Measurements from ENCODE around the gene AHNAK. TPM values are rescaled to one million over a fixed set of nuclear protein-coding genes. Genes with fewer than 3 reads are reported as not detected.

The AHNAK gene
- total and polyA plus RNA-seq, 2 donors (not counting 3 experiments of a cell fraction or from before 2014, with no cell fraction given) = 35.2 to 436 TPM

GRCh38 chr11:62430425-62430824 lies 116.2 kb downstream of the AHNAK start:
- no peak for TF ChIP-seq CTCF (IDR thresholded peaks at IDR 0.05; ENCODE audit: extremely low read depth in 1 of 2, insufficient read depth in 1 of 2, low read depth in 1 of 2, low read length in 2 of 2)
- no peak for TF ChIP-seq EZH2 (IDR thresholded peaks at IDR 0.05; ENCODE audit: borderline replicate concordance, low read depth, low read length, severe bottlenecking)
- TF ChIP-seq FOS (IDR thresholded peaks at IDR 0.05; ENCODE audit: borderline replicate concordance, insufficient read depth, low read length) = no peak
- no peaks in the 10 kb centered on the region for H3K79me2 ChIP-seq (ENCODE audit: control insufficient read depth, insufficient read depth, low read length)
- H3K9me3 ChIP-seq (replicated peaks; ENCODE audit: control insufficient read depth, insufficient read depth, low read length) = no peaks in the 10 kb centered on the region
- no peaks in the 10 kb centered on the region for H3K4me1 ChIP-seq (ENCODE audit: control insufficient read depth, extremely low read depth, insufficient read depth, low read length)
- no peaks in the 10 kb centered on the region for H3K27me3 ChIP-seq (ENCODE audit: control insufficient read depth in 2 of 2, insufficient read depth in 2 of 2, low read length in 2 of 2)
- H3K36me3 ChIP-seq (ENCODE audit: control insufficient read depth in 2 of 2, extremely low read depth in 1 of 2, insufficient read depth in 2 of 2, low read length in 2 of 2) = no peaks in the 10 kb centered on the region
- no peaks in the 10 kb centered on the region for H4K20me1 ChIP-seq (replicated peaks; ENCODE audit: control insufficient read depth, extremely low read depth, insufficient read depth, low read length)
- H3K4me3 ChIP-seq (replicated peaks in 1 of 3; ENCODE audit: insufficient read depth in 1 of 3, low read depth in 1 of 3, low read length in 3 of 3) = no peak overlapping the region
- CTCF ChIA-PET = interaction anchor here (1.4 kb wide), 1 partner anchor 8 kb away, joined by 3 read pairs; no protein-coding TSS in a partner anchor
- dilution Hi-C loops (cut with MboI; ENCODE audit: extremely low pct_ligation_motif_present, low sequenced_read_pairs) (no loop called here), intact Hi-C loops (cut with micrococcal nuclease) (no loop called here)
- no peak overlapping the region for H3K4me2 ChIP-seq (ENCODE audit: insufficient read depth, low read length)
- no peaks in the 10 kb centered on the region for H3K9me1 ChIP-seq (replicated peaks; ENCODE audit: control insufficient read depth, extremely low read depth, insufficient read depth, low read length)
- BruUV-seq (replicated peaks) = no TSS peak
- no peak overlapping the region for H3K27ac ChIP-seq (ENCODE audit: insufficient read depth, low read depth, low read length)
- no peak for FAIRE-seq
- POLR2A ChIA-PET = no interaction called here
- H2AFZ ChIP-seq (ENCODE audit: low read depth, low read length) = no peak overlapping the region
- H3K9ac ChIP-seq (replicated peaks; ENCODE audit: extremely low read depth, insufficient read depth, low read length) = no peak overlapping the region
- no peak for DNase-seq (ENCODE audit: low read depth, low spot score)

- Histone ChIP-seq H3K4me2 (ENCODE audit: insufficient read depth, low read length) (no peak overlapping the region), H3K4me1 (ENCODE audit: control insufficient read depth, extremely low read depth, insufficient read depth, low read length) (no peaks in the 10 kb centered on the region)
Measured at GRCh38 chr11:62428871-62429560, 117.6 kb downstream of the AHNAK start.

More at GRCh38 chr11:62428871-62429560, 117.6 kb downstream of the AHNAK start:
- no peak for DNase-seq (ENCODE audit: low read depth, low spot score)
- H2AFZ ChIP-seq (ENCODE audit: low read depth, low read length) = no peak overlapping the region
- dilution Hi-C loops (cut with MboI; ENCODE audit: extremely low pct_ligation_motif_present, low sequenced_read_pairs) = no loop called here
- no peak overlapping the region for H3K9ac ChIP-seq (replicated peaks; ENCODE audit: extremely low read depth, insufficient read depth, low read length)
- H3K27me3 ChIP-seq (ENCODE audit: control insufficient read depth in 2 of 2, insufficient read depth in 2 of 2, low read length in 2 of 2) = no peaks in the 10 kb centered on the region
- intact Hi-C loops (cut with micrococcal nuclease) = no loop called here
- ChIA-PET POLR2A (no interaction called here), CTCF (interaction anchor here (0.5 to 3.4 kb wide), 8 partner anchors 24 to 162 kb away, joined by 3 to 24 read pairs (median 3); partner anchors contain the start of gene TUT1)
- H3K79me2 ChIP-seq (ENCODE audit: control insufficient read depth, insufficient read depth, low read length) = no peaks in the 10 kb centered on the region
- no peak overlapping the region for H3K4me3 ChIP-seq (replicated peaks in 1 of 3; ENCODE audit: insufficient read depth in 1 of 3, low read depth in 1 of 3, low read length in 3 of 3)
- no peaks in the 10 kb centered on the region for H3K9me1 ChIP-seq (replicated peaks; ENCODE audit: control insufficient read depth, extremely low read depth, insufficient read depth, low read length)
- no peaks in the 10 kb centered on the region for H4K20me1 ChIP-seq (replicated peaks; ENCODE audit: control insufficient read depth, extremely low read depth, insufficient read depth, low read length)
- no peaks in the 10 kb centered on the region for H3K36me3 ChIP-seq (ENCODE audit: control insufficient read depth in 2 of 2, extremely low read depth in 1 of 2, insufficient read depth in 2 of 2, low read length in 2 of 2)
- no TSS peak for BruUV-seq (replicated peaks)
- no peak for TF ChIP-seq JUN (IDR thresholded peaks at IDR 0.05; ENCODE audit: borderline replicate concordance, insufficient read depth, insufficient read length, low read depth)
- TF ChIP-seq POLR2A (IDR thresholded peaks at IDR 0.05; ENCODE audit: low read depth, low read length) = no peak
- no peak for TF ChIP-seq POLR2AphosphoS5 (IDR thresholded peaks at IDR 0.05; ENCODE audit: insufficient read depth, low read depth, low read length)
- no peak for TF ChIP-seq MAX (IDR thresholded peaks at IDR 0.05; ENCODE audit: insufficient read depth, insufficient read length)
- TF ChIP-seq CTCF (IDR thresholded peaks at IDR 0.05; ENCODE audit: extremely low read depth in 1 of 2, insufficient read depth in 1 of 2, low read depth in 1 of 2, low read length in 2 of 2) = no peak
- TF ChIP-seq FOS (IDR thresholded peaks at IDR 0.05; ENCODE audit: borderline replicate concordance, insufficient read depth, low read length) = no peak
- TF ChIP-seq EZH2 (IDR thresholded peaks at IDR 0.05; ENCODE audit: borderline replicate concordance, low read depth, low read length, severe bottlenecking) = no peak
- TF ChIP-seq GATA2 (IDR thresholded peaks at IDR 0.05; ENCODE audit: insufficient read depth, insufficient read length, low read depth, low read length) = no peak
- TF ChIP-seq MYC (IDR thresholded peaks at IDR 0.05; ENCODE audit: low read depth, low read length) = no peak
- no peaks in the 10 kb centered on the region for H3K9me3 ChIP-seq (replicated peaks; ENCODE audit: control insufficient read depth, insufficient read depth, low read length)
- no peak overlapping the region for H3K27ac ChIP-seq (ENCODE audit: insufficient read depth, low read depth, low read length)
- FAIRE-seq = no peak
